ENCODE results near the gene GPR132.
A peak's percentile ranks its signal among the peaks of the same experiment; 100 is the strongest.
"Not testable (repeated sequence)": the region's sequence is repeated elsewhere in the genome, so short reads cannot be mapped to it uniquely, and the experiment has no call there.

The GPR132 gene

DNA sequence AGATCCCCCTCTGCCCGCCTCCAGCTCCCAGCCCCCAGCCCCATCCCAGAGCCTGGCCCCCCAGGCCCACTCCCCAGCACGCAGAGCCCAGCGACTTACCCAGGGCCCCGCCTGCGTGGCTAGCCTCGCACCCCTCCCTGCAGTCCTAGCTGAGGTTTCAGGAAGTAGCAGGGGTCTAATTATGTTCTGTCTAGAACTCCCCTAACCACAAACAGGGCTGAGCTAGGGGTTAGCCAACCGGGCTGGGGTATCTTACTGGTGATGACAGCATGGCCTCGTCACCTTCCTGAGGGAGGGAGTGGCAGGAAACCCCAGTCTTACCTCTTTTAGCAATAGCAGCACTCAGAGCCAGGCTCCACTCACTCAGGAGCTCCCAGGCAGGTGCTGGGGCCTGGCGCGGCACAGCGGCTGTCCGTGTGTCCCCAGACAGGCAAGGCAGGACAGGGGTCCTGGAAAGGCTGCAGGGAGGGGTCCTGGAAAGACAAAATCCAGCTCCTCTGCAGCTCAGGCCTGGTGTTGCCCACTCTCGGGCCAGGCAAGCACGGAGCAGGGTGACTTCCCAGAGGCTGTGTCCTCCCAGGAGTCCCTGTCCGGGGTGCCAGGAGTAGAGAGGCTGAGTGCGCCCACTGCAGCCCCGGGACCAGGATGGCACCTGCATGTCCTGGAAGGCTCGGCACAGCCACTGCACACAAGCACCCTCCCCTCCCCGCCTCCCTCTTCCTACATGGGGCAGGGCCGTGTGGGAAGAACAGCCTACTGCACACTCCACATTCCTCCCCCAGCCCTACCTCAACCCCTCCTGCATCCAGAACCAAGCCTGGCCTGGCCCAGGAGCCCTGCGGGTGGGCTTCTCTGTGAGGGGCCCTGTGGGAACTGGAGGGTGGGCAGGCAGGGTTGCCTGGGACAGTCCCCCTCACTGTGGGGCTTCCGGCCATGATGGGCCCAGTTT lies at the start of gene GPR132:
TSS of gene GPR132 (minus strand) at position 151 of the 949 bp plus-strand sequence. CDS start 10,010 bp downstream, outside the sequence.
- peak; percentile 98 for DNase-seq

DNA sequence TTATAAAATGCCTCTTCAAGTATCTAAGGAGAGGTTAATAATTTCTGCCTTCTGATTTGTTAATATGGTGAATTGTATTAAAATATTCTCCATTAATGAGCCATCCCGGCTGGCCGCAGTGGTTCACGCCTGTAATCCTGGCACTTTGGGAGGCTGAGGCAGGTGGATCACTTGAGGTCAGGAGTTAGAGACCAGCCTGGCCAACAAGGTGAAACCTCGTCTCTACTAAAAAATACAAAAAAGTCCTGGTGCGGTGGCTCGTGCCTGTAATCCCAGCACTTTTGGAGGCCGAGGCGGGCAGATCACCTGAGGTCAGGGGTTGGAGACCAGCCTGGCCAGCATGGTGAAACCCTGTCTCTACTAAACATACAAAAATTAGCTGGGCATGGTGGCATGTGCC lies 44.0 kb upstream of the GPR132 start:
- DNase-seq: not testable (repeated sequence)

DNA sequence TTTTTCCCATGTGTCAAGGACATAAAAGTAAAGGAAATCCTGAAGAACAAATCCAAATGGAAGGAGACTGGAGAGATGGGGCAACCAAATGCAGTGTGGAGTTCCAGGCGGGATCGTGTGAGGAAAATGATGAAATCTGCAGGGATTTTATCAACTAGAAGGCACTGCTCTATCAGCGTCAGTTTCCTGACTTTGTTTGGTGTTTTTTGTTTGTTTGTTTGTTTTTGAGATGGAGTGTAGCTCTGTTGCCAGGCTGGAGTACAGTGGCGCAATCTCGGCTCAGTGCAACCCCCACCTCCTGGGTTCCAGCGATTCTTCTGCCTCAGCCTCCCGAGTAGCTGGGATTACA lies 43.3 kb upstream of the GPR132 start:
- DNase-seq: no peak

- no peak for DNase-seq
These were observed 42.7 kb upstream of the GPR132 start for GRCh38 chr14:105107781-105108515.

DNA sequence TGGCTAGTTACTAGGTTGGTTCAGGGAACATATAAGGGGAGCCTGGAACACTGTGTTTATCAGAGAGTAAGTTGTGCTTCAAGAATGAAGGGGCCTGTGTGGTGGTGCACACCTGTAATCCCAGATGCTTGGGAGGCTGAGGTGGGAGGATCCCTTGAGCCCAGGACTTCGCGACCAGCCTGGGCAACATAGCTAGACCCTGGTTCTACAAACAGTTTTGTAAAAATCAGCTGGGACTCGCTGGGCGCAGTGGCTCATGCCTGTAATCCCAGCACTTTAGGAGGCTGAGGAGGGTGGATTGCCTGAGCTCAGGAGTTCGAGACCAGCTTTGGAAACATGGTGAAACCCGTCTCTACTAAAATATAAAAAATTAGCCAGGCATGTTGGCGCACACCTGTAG lies 42.1 kb upstream of the GPR132 start:
- no peak for DNase-seq

- DNase-seq: no peak
These were observed 39.9 kb upstream of the GPR132 start for GRCh38 chr14:105105158-105105557.

DNA sequence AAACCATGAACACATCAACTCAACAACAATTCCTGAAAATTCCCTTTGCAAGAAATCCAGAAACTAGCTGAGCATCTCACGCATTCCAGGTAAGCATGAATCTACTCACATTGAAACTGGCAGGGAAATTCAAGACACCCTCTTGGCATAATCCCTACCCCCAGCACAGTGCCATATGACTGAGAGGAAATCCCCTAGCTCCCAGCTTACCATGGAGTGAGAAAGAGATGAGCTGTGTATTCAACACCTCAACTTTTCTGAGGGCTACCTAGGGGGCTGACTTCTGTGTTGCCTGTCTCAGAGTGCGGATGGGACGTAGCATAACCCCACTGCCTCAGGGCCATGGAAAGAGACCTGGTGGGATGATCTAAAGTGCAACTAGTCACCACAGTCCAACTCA lies 37.7 kb upstream of the GPR132 start:
- no peak for DNase-seq

DNA sequence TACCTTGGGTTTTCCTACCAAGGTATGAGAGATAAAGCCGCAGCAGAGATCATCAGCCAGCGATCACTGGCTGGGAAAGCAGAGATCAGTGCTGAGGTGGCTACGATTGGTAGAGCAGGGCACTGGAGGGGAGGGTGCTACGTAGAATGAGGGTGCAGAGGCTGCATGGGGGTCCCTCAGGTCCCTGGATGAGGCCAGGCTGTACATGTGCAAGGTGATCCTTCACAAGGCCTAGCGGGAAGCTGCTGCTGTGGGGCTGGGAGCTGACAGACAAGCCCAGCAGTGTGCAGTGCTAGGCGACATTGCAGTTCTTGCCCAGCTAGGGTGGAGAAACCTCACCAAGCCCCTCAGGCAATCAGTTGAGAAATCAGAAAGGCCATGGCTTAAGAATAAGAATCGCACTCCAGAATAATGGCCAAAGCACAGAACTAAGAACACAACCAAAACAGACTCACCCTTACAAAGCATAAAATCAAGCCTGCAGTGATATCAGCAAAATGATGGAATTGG lies 37.2 kb upstream of the GPR132 start:
- DNase-seq: no peak

- no peak for DNase-seq
These were observed 35.7 kb upstream of the GPR132 start for GRCh38 chr14:105100910-105101309.

DNA sequence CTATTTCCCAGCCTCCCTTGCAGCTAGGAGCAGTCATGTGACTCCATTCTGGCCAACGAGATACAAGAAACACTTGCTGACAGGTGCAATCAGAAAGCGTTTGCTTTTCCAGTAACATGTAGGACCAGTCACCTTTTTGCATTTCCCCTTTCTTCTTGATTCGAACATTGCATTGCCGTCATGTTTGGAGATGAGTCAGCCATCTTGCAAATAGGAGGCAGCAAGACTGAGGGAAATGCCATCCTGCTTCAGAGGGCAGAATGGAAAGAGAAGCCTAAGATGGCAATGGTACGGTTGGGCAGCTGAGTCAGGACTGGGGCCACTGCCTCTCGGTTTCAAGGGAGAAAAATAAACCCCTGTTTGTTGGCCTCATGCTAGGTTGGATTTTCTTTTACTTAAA lies 34.5 kb upstream of the GPR132 start:
- DNase-seq: no peak

GRCh38 chr14:105098316-105098715 lies 33.1 kb upstream of the GPR132 start:
- no peak for DNase-seq

GRCh38 chr14:105097794-105098127 lies 32.5 kb upstream of the GPR132 start:
- DNase-seq: no peak

GRCh38 chr14:105096206-105096875 lies 31.1 kb upstream of the GPR132 start:
- no peak for DNase-seq

GRCh38 chr14:105095236-105095805 lies 30.1 kb upstream of the GPR132 start:
- no peak for DNase-seq

DNA sequence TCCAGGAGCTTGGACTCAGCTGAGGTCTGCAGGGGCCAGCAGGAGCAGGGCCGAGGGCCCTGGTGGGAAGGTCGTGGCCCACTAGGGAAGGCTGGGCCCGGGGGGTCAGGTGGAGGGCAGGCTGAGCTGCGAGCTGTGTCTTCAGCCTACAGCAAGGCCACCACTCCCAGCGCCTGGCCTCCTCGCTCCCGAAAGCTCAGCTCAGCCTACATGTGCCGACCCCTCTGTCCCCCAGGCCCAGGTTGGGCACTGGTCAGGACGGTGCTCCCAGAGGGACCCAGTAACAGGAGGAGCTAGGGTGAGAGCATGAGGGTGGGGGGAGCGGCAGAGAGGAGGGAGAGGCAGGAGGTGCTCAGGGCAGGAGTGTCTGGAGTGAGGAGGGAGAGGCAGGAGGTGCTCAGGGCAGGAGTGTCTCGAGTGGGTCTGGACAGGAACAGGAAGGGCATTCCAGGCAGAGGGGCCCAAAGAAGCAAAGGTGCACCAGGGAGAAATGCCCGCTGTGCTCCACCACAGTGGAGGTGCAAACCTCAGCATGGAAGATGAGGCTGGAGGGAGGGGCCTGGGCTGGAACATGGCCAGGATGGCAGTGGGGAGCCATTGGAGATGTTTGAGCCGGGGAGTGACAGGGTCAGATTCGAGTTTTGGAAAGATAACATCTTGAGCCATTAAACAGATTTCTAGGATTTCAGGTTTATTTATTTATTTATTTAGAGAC lies 29.1 kb upstream of the GPR132 start:
- no peak for DNase-seq

DNA sequence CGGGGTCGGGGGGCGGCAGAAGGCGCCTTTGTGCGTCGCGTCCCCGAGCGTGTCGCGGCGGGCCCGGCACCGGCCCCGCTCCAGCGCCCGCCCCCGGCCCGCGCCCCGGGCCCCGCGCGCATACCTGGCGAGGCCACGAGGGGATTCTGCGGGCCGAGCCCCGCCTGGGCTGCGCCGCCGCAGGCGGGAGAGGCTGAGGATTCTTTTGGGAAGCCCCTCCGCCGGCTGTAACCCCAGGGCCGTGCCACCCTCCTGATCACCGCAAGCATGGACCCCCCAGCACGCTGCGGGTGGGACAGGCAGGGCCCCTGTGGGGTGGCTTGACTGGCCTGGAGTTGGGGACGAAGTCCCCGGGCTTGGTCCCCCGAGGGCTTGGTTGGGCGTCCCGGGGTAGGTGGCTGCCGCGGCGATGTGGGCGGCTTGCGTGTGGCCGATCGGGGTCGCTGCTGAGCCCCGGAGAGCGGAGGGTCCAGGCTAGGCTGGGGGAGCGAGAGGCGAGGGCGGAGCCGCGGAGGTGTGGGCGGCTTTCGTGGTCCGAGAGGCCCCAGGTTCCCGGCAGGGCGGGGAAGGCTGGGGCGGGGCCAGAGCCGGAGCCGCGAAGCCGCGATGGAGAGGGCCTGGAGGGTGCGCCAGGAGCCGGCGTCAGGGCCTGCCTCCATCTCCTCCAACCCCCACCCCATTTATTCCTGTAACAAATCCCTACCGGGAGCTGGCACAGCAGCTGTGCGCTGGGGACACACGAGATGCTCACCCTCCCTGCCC lies 28.4 kb upstream of the GPR132 start:
- DNase-seq: peak; percentile 61

GRCh38 chr14:105093038-105093430 lies 27.8 kb upstream of the GPR132 start:
- DNase-seq: peak; percentile 57

DNA sequence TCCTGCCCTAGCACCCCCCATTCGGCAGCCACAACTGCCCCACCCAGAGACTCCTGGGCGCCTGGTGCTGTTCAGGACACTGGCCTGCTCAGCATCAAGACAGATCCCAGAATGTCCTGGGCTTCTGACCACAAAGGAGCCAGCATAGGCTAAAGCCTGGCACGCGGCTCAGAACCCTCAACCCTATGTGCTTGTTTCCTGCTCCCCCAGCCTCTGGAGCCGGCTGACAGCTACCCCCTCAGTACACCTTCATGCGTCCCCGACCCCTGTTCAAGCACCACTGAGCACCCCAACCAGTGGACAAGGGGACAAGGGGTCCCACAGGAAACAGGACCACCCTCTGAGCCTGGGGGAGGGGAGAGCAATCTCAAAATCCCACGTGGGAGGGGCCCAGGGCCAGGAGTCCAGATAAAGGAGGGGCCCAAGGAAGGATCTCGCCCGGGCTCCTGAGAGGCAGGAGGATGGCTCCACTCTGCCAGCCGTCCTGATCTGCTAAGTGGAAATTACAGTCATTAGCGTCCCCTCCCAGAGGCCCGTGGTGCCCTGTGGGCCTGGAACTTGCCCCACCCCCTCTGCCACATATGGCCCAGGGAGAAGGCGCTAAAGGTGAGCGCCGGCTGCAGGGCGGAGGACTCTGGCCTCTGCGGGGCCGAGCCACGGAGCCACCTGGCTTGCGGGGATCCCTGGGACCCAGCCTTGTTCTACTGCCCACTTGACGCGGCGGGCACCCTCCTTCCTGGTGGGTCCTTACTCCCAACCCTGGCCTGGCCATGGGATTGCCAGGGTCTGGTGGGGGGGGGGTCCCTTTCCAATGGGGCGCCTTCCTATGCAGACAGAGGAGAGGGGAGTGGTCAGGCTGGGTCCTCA lies 27.2 kb upstream of the GPR132 start:
- DNase-seq: no peak

GRCh38 chr14:105091517-105092170 lies 26.4 kb upstream of the GPR132 start:
- no peak for DNase-seq

GRCh38 chr14:105091054-105091516 lies 25.9 kb upstream of the GPR132 start:
- DNase-seq: no peak
